Measurements from ENCODE around the gene TTC27.

DNA sequence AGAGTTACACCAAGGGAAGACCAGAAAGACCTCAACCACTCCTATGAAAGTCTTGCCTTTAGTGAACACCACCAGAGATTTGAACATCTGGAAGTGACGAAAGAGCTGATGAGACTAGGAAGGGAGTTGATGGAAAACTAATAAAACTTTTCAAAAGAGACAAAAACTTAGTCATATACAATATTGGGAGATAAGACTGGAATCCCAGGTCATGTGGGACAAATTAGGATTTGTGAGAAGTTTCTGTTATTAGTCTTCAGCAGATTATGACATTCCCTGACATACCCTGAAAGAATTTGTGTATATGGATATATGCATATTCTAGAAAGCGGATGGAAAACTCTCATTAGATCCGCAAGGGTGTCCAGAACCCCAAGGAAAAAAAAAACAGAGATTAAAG is 173.9 kb downstream of the TTC27 start:
- TF ChIP-seq, protein P1, sequence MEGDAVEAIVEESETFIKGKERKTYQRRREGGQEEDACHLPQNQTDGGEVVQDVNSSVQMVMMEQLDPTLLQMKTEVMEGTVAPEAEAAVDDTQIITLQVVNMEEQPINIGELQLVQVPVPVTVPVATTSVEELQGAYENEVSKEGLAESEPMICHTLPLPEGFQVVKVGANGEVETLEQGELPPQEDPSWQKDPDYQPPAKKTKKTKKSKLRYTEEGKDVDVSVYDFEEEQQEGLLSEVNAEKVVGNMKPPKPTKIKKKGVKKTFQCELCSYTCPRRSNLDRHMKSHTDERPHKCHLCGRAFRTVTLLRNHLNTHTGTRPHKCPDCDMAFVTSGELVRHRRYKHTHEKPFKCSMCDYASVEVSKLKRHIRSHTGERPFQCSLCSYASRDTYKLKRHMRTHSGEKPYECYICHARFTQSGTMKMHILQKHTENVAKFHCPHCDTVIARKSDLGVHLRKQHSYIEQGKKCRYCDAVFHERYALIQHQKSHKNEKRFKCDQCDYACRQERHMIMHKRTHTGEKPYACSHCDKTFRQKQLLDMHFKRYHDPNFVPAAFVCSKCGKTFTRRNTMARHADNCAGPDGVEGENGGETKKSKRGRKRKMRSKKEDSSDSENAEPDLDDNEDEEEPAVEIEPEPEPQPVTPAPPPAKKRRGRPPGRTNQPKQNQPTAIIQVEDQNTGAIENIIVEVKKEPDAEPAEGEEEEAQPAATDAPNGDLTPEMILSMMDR (IDR thresholded peaks at IDR 0.05): no peak
- TF ChIP-seq, protein P2, sequence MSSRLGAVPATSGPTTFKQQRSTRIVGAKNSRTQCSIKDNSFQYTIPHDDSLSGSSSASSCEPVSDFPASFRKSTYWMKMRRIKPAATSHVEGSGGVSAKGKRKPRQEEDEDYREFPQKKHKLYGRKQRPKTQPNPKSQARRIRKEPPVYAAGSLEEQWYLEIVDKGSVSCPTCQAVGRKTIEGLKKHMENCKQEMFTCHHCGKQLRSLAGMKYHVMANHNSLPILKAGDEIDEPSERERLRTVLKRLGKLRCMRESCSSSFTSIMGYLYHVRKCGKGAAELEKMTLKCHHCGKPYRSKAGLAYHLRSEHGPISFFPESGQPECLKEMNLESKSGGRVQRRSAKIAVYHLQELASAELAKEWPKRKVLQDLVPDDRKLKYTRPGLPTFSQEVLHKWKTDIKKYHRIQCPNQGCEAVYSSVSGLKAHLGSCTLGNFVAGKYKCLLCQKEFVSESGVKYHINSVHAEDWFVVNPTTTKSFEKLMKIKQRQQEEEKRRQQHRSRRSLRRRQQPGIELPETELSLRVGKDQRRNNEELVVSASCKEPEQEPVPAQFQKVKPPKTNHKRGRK (CRISPR knock-in tag; IDR thresholded peaks at IDR 0.05; ENCODE audit: borderline replicate concordance): no peak
- TF ChIP-seq, protein P3, sequence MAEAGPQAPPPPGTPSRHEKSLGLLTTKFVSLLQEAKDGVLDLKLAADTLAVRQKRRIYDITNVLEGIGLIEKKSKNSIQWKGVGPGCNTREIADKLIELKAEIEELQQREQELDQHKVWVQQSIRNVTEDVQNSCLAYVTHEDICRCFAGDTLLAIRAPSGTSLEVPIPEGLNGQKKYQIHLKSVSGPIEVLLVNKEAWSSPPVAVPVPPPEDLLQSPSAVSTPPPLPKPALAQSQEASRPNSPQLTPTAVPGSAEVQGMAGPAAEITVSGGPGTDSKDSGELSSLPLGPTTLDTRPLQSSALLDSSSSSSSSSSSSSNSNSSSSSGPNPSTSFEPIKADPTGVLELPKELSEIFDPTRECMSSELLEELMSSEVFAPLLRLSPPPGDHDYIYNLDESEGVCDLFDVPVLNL (CRISPR knock-in tag; IDR thresholded peaks at IDR 0.05; ENCODE audit: borderline replicate concordance, low read depth): no peak
- TF ChIP-seq, protein P4, sequence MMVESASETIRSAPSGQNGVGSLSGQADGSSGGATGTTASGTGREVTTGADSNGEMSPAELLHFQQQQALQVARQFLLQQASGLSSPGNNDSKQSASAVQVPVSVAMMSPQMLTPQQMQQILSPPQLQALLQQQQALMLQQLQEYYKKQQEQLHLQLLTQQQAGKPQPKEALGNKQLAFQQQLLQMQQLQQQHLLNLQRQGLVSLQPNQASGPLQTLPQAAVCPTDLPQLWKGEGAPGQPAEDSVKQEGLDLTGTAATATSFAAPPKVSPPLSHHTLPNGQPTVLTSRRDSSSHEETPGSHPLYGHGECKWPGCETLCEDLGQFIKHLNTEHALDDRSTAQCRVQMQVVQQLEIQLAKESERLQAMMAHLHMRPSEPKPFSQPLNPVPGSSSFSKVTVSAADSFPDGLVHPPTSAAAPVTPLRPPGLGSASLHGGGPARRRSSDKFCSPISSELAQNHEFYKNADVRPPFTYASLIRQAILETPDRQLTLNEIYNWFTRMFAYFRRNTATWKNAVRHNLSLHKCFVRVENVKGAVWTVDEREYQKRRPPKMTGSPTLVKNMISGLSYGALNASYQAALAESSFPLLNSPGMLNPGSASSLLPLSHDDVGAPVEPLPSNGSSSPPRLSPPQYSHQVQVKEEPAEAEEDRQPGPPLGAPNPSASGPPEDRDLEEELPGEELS (CRISPR knock-in tag; IDR thresholded peaks at IDR 0.05): no peak

All from WTC11 (cell line).